HG02571 (cell line): Measurements from ENCODE around the gene RAB43.
"Not testable (repeated sequence)": the region's sequence is repeated elsewhere in the genome, so short reads cannot be mapped to it uniquely, and the experiment has no call there.

Experiments
- ATAC-seq: cut with Tn5 transposase; IDR thresholded peaks from one replicate; pipeline ENCODE4 v1.9.1; 2021; ENCODE audit warnings: mild to moderate bottlenecking, moderate library complexity; ENCODE audit not compliant: unreplicated experiment

Gene RAB43

DNA sequence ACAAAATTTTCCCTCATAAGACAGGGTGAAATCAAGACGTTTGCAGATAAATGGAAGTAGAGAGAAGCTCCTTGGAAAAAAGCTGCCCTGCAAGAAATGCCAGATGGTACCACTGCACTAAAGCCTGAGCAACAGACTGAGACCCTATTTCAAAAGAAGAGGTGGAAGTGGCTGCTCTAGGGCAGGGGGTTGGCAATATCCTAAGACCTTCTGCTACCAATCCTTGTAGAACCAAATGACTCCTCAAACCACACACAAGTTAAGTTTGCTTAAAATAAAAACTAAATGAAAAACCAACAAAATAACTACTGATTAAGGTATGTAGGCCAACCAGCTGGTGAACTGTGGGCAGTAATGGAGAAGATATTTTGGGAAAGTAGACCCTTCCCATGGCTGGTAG lies 21.3 kb downstream of the RAB43 start:
- ATAC-seq = no peak

DNA sequence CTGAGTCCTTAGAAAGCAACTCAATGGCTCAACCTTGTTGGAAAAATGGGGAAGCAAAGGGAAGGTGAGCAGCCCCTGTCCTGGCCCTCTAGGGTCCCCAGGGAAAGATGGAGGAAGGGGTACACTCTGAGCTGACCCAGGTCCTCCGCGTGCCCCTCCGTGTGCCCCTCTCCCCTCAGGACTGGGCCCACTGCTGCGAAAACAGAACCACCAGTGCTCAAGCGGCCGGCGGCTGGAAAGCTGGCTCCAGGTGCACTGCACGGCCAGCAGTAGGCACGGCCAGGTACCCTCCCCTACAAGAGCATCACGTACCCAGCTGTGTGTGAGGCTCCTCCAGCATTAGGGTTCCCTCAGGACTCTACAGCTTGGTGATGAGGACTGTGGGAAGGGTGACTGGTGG lies 26.3 kb downstream of the RAB43 start:
- no peak for ATAC-seq

DNA sequence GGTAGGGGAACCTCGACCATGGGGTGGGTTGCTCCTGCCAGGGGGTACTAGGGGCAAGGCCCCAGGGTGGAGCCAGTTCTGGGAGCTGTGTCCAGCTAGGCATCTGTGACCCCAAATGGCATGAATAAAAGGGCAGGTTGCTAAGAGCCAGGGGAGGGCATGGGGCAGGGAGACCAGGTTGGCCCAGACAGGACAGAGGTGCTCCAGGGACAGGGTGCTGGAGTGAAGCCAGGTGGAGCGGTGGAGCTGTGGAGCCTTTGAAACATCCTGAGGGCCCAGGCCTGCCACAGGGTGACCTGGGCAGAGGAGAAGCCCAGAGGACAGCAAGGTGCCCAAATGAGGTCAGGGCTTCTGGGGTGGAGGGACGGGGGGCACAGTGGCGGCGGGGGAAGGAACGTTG lies 33.3 kb downstream of the RAB43 start:
- not testable (repeated sequence) for ATAC-seq

DNA sequence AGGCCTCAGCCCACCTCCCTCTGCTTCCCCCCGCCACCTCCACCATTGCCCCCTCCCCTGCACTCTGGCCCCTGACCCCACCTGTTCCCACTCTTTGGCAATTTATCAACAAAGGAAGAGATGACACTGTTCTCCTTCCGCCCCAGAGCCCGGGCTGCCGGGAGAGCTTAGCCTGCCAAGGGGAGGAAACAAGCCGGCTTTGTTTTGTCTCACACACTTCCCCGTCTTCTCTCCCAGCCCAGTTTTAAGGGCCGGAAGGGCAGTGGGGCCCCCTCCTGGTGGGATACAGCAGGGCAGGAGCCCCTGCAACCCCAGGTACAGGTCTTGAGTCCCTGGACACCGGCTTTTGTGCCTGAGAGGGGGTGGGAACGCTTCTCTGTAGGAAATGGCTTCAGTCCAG lies 33.7 kb downstream of the RAB43 start:
- ATAC-seq = not testable (repeated sequence)

DNA sequence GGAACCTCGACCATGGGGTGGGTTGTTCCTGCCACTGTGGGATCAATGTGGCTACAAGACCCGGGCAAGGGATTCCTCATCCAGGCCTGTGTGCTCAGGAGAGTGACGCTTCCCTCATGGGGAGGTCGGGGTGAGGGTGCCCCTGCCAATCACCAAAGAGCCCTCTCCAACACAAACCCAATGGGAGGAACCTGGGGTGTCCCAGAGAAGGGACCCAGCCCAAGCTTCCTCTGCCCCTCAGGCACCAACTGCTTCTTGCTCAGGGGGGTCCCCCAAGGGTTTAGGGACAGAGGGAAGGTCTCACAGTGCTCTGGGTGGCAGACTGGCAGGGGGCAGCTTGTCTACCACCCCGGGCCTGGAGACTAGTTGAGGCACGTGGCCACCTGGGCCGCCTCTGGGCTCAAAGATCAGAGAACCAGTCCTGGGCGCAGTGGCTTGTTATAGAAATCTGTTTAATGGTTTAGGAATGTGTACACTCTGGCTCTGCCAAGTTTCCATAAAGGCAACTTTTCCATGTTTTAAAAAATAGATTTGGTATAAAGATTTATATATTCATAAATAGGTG lies 34.4 kb downstream of the RAB43 start:
- ATAC-seq = no peak

DNA sequence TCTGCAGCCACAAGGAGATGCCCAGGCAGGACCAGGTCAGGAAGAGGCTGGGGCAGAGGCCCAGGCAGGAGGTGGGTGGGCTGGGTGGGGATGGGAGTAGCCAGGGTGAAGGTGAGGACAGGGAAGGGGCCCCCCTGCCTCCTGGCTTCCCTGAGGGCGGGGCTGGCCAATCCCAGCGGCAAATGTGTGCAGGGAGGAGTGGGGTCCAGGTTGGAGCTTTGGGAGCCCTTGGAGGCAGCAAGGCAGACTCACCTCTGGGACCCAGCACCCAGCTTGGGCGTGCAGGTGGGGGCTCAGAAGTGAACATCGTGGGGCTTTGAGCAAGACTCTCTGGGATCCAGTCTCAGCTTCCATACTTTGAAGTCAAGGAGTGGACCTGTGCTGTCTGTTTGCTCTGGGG lies 35.8 kb downstream of the RAB43 start:
- no peak for ATAC-seq

DNA sequence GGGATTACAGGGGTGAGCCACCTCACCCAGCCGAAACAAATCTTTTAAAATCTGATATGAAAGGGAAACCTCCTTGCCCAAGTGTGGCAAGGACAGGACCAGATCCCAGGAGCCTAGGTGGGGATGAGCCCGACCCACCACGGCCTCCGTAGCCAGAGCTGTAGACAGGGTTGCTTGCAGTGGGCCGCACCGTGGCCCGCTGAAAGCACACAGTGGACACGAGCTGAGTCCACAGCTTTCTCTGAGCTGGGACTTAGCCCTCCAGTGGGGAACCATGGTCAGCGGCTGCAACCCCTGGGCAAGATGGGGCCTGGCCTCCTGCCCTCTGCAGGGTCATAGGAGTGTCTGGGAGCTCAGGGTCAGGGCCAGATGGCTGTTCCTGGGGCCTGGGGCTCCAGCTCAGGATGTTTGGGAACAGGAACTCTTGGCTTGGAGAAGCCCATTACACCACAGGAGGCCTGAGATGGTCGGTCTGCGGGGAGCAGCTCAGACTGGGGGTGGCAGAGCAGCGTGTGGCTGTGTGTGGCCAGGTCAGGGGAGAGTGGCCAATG lies 36.4 kb downstream of the RAB43 start:
- no peak for ATAC-seq

DNA sequence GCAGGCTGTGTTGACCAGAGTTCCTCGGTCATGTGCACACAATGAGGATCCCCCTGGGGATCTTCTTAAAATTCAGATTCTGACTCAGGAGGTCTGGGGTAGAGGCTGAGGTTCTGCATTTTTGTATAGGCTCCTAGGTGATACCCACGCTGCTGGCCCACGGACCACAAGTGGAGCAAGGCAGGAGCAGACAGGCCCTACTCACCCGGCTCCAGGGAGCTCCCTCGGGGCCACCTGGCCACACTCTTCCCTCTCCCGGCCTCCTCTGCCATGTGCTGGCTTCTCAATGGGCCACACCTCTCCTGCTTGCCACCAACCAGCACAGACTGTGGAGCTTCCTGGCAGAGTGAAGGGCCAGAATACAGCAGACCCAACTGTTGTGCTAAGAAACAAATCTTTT lies 37.1 kb downstream of the RAB43 start:
- no peak for ATAC-seq

DNA sequence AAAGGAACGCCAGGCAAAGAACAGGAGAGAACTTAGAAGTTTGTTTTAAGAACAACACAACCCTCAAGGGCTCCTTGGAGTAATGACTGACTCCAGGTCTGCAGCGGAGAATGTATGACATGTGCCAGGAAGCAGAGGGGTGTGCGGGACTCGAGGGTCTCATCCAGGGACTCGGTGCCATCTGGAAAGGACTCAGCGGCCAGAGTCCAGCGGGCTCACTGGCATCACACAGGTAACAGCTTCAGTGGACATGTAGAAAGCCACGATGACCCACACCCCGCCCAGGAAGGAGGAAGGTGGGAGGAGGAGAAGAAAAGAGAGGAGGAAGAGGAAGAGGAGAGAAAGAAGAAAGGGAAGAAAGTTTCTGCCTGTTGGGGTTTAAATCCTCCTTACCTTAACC lies 39.6 kb downstream of the RAB43 start:
- no peak for ATAC-seq

DNA sequence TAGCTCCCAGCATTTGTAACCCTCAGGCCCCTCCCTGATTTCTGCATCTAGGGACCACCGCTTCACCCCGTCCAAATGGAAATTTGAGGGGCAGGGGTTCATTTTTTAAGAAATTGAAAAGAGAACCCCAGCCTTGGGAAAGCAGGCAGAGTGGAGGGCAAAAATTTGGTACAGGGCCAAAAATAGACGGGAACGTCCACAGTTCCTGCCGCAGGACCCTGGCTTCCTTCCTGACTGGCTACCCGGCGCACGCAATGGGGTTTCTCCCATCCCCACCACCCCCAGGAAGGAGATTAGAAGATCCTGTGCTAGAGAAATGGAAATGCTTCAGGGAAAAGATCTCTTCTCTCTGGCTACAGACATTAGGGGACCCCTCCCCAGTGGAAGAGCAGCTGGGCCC lies 40.1 kb downstream of the RAB43 start:
- ATAC-seq = no peak

DNA sequence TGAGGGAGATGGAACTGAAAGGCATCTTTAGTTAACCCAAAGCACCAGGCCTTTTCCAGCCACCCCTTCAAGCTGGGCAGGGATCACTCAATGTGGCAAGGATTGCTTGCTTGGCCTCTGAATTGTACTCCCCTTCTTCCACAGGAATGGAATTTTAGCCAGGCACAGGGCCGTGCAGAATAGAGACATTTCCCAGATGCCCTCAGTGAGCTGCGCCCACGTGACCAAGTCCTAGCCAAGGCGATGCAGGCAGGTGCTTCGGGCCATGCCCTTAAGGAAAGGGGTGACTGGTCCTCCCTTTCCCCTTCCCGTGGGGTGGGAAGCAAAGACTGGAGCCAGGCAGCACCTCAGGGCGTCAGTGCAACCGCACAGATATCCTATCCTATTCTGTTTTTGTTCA lies 43.1 kb downstream of the RAB43 start:
- no peak for ATAC-seq

DNA sequence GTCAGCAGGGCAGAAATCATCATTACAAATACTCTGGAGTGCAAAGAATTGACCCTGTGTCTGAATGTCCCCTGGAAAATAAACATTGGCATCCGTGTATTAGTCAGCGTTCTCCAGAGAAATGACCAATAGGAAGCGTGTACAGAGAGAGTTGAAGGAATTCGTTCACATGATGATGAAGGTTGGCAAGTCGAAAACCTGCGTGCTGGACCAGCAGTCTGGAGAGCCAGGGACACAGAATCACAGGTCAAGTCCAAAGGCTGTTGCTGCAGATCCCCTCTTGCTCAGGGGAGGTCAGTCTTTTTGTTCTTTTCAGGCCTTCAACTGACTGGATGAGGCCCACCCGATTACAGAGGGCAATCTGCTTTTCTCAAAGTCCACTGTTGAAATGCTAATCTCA lies 44.4 kb downstream of the RAB43 start:
- no peak for ATAC-seq

DNA sequence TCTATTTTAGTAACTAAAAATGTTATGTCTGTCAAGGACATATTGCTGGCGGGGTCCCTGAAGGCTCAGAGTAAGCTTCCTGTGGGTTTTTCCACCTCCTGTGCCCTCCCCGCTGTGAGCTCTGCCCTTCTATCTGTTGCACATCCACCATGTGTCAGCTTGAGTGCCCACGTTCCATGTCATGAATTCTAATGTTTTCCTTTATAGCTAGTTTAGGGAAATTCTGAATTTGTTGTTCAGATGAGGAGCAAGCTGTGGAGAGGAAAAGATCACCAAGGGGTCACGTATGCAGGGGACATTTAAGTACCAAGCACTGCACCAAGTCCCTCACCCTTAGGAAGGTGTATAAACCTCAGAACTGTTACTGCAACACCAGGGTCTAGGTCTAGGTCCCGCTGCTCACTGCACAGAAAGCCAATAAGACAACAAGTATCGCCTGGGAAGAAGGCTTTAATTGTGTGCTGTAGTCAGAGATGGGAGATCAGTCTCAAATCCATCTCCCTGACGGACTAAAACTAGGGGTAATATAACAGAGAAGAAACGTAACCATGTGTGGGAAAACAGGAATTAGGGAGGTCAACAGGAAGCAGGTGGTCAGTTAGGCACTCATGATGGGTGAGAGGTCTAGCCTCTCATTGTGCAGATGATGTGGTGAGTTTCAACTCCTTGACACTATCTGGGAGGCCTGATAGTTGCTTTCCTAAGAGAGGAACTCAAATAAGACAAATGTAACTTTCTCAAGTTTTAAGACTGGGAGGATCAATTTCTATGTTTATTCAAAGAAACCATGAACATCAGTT lies 51.3 kb downstream of the RAB43 start:
- ATAC-seq = no peak

DNA sequence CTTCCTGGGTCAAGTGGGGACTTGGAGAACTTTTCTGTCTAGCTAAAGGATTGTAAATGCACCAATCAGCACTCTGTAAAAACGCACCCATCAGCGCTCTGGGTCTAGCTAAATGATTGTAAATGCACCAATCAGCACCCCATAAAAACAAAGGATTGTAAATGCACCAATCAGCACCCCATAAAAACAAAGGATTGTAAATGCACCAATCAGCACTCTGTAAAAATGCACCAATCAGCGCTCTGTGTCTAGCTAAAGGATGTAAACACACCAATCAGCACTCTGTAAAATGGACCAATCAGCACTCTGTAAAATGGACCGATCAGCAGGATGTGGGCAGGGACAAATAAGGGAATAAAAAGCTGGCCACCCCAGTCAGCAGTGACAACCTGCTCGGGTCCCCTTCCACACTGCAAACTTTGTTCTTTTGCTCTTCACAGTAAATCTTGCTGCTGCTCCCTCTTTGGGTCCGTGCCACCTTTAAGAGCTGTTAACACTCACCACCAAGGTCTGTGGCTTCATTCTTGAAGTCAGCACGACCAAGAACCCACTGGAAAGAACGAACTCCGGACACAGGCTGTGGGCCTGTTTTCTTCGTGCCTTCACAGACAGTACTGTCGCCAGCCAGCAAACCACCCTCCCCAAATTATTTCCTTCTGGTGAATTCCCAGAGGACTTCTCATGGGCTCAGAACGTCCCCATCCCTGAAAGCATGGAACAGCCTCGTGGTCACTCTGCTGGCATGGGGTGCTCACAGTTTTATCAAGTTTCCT lies 52.1 kb downstream of the RAB43 start:
- ATAC-seq = not testable (repeated sequence)

DNA sequence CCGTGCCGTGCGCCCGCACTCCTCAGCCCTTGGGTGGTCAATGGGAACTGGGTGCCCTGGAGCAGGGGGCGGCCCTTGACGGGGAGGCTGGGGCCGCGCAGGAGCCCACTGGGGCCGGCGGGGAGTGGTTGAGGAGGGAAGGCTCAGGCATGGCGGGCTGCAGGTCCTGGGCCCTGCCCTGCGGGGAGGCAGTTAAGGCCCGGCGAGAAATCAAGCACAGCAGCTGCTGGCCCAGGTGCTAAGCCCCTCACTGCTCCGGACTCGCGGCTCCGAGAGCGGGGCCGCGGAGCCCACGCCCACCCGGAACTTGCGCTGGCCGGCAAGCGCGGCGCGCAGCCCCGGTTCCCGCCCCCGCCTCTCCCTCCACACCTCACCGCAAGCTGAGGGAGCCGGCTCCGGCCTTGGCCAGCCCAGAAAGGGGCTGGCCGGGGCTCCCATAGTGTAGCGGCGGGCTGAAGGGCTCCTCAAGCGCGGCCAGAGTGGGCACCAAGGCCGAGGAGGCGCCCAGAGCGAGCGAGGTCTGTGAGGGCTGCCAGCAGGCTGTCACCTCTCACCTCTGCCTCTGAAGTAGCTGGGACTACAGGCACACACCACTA lies 53.2 kb downstream of the RAB43 start:
- no peak for ATAC-seq

DNA sequence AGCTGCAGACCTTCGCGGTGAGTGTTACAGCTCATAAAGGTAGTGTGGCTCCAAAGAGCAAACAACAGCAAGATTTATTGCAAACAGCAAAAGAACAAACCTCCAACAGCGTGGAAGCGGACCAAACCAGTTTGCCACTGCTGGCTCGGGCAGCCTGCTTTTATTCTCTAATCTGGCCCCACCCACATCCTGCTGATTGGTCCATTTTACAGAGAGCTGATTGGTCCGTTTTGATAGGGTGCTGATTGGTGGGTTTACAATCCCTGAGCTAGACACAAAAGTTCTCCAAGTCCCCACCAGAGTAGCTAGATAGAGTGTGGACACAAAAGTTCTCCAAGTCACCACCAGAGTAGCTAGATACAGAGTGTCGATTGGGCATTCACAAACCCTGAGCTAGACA lies 53.9 kb downstream of the RAB43 start:
- ATAC-seq = not testable (repeated sequence)

DNA sequence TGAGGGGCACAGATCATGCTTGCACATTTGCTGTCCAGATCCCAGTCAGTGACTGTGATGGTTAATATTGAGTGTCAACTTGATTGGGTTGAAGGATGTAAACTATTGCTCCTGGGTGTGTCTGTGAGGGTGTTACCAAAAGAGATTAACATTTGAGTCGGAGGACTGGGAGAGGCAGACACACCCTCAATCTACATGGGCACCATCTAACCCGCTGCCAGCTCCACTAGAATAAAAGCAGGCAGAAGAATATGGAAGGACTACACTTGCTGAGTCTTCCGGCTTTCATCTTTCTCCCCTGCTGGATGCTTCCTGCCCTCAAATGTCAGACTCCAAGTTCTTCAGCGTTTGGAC lies 55.9 kb downstream of the RAB43 start:
- ATAC-seq = no peak

DNA sequence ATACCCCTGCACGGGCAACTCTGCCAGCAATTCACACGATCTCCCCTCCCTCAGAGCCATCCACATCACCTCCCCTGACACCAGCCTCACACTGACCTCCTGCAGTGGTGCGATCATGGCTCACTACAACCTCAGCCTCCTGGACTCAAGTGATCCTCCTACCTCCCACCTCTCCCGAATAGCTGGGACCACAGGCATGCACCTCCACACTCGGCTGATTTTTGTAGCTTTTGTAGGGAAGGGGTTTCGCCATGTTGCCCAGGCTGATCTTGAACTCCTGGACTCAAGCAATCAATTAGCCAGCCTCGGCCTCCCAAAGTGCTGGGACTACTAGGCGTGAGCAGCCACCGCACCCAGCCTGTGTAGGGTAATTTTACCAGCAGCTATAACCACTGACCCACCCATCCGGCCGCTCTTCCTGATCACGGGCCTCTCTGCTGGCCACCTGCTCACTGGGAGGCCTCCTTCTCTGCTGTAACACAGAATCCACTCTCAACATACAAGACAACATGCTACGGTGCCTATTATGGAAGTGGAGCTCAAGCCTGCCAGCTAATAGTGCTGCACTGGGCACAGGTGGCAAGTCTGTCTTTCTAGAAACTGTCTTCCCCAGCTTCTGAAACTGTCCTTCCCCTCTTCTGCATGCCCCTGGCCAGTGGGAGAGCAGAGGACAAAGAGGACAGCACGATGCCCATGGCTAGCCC lies 56.4 kb downstream of the RAB43 start:
- no peak for ATAC-seq

DNA sequence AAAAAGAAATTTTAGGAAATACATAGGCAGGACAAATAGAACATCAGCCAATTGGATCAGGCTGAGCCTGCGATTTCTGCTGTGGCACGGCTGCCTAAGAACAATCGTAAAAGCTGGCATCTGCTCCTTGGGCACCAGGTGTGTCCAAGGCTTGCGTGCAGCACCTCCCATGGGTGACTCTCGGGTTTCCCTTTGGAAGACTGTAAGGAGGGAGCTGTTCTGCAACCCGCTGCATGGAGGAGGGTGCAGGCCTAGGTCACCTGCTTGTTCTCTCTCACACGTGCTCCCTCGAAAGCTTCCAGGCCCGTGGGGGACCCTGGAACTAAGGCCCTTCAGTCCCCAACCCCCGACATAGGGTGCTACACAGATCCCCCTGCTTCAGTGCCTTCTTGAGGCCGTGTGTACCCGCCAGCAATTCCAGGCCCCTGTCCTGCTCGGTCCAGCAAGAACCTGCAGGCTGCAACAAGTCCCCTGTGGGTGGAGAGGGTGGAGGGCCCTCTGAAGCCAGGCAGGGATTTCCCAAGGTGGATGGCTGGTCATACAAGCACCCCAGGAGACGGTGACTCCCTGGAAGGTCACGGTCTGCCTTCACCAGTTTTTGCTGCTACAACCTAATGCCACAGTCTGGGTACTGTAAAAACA lies 57.6 kb downstream of the RAB43 start:
- no peak for ATAC-seq

DNA sequence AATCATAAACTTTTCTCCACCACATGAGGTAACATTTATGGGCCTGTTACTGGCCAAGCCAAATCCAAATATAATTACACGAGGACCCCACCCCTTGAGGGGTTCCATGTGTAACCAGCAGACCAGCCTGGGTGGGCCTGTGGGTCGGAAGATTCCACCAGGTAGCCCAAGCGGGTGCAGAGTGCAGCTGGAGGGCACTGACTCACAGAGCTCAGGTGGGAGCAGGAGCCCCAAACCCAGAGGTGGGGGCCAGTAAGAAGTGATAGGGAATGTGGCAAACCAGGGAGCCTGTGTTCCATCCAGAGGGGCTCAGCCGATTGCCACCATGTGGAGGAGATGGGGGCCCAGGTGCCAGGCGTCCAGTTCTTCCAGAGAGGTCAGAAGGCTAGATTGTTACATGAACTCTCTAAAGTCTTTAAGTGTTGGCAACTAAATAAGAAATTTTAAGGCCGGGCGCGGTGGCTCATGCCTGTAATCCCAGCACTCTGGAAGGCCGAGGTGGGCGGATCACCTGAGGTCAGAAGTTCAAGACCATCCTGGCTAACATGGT lies 58.4 kb downstream of the RAB43 start:
- ATAC-seq = no peak
